Activated naive CD4-positive, alpha-beta T cell treated with anti-CD3 and anti-CD28 coated beads, Interleukin-2, amount 50 U/mL, for 72 hours (primary cell): Measurements from ENCODE around the gene PON1. TPM values are rescaled to one million over a fixed set of nuclear protein-coding genes. Genes with fewer than 3 reads are reported as not detected.

ENCODE experiments used
- total RNA-seq, 2 donors: library from RNA; stranded (reverse); gene quantifications; one replicate each; pipeline ENCODE4 v1.2.3, GENCODE V29; 2022

PON1 gene
- total RNA-seq, 2 donors from 2014 or later, result not detected

Other genes starting within 250 kb of the PON1 start
- gene PON3, start 71.8 kb upstream of the PON1 start, total RNA-seq, result under 1 TPM in 1 of 2 donors, not detected in 1; 0.45 TPM
- gene PON2, start 110.5 kb upstream of the PON1 start, total RNA-seq, result 1 to 10 TPM; 5.0 to 5.9 TPM
- gene ASB4, start 161.4 kb upstream of the PON1 start, total RNA-seq, result not detected